GM12874 (cell line): Measurements from ENCODE around the gene TMEM106C.

Source experiments
- CTCF ChIP-seq: IDR thresholded peaks from 2 replicates; pipeline ENCODE4 v1.5.1; 2011; ENCODE audit warnings: low read depth, mild to moderate bottlenecking, control low read depth, low read length, moderate library complexity; ENCODE audit not compliant: insufficient read depth

TMEM106C gene

GRCh38 chr12:48001505-48002413 is 38.4 kb downstream of the TMEM106C start:
- no peak for TF ChIP-seq CTCF

DNA sequence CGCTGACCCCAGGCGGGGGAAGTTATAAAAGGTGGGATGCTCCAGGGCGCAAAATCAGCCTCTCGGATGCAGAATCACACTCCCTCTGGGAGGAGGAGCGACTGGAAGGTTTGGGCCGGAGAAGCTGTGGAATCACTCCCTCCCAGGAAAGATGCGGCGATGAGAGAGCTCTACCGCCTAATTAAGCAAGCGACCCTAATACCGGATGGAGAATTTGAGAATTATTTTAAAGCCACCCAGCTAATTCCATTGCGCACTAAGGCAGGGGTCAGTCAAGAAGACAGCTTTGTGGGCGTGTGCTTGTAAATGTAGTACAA is 39.0 kb downstream of the TMEM106C start:
- no peak for TF ChIP-seq CTCF

GRCh38 chr12:48002773-48003218 is 39.4 kb downstream of the TMEM106C start:
- TF ChIP-seq CTCF, result no peak

DNA sequence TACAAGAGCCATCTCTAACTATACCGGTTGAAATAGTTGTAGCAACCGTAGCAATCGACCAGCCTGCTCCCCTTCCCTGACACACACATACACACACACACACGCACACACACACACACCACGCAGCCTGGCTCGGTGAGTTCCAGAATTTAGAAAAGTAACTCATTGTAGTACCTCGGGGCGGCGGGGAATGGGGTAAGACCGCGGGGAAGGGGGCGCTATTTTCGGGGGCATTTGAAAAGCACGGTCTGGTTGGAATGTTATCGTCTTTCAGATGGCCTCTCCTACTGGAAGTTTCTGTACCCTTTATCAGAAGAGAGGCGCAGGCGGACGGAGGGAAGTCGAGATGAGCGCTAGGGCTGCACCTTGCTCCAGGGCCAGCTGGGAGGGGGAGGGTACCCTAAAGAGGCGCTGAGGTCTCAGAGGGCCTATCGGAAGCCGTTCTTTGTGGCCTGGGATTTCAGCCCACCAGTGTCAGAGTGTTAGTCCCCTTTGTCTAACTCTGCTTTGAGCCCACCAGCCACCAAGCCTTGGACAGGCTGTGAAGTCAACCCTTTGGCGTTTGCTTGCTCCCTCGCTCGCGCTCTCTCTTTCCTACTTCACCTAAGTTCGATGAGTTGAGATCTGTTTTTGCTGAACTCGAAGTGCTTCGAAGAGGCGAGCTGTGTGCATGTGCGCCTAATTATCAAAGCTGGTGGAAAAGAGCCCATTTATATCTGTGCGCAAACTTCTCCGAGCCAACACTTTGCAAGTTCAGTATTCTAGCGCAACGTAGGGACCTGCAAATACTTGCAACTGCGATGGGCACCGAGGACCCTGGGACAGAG is 40.0 kb downstream of the TMEM106C start:
- no peak for TF ChIP-seq CTCF

GRCh38 chr12:48004053-48004941 is 40.9 kb downstream of the TMEM106C start, which contains the start of gene COL2A1:
TSS of gene COL2A1 (minus strand) at chr12:48004476. CDS start at chr12:48004321, 155 bp downstream.
- no peak for TF ChIP-seq CTCF

GRCh38 chr12:48005001-48005749 is 41.8 kb downstream of the TMEM106C start:
- no peak for TF ChIP-seq CTCF

DNA sequence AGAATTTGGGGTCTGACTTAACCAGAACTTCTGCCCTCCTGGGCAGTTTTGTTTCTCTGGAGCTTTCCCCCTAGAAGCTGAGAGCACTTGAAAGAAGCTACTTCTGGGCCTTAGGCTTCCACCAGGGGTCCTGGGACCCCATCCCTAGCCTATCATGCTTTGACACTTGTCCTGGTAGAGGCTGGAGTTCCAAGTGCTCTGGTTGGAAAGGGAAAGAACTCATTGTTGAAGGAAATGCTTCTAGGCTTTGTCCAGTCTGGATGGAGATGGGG is 42.3 kb downstream of the TMEM106C start:
- TF ChIP-seq CTCF, result no peak
